ENCODE measurements around the gene SPTSSB. TPM values are rescaled to one million over a fixed set of nuclear protein-coding genes. Genes with fewer than 3 reads are reported as not detected.

The SPTSSB gene
- total RNA-seq, 1 experiment from 2014 or later: 2.9 TPM

GRCh38 chr3:161322781-161323568, 48.3 kb downstream of the SPTSSB start:
- DNase-seq (ENCODE audit: low read depth, low spot score): no peak
- no peak for ATAC-seq
- Histone ChIP-seq H3K9me2 (ENCODE audit: insufficient read depth) (no peaks in the 10 kb centered on the region), H3K27ac (ENCODE audit: low read depth, low read length) (no peak overlapping the region), H4K20me1 (ENCODE audit: insufficient read depth) (no peaks in the 10 kb centered on the region), H3K4me3 (replicated peaks in 1 of 2; ENCODE audit: low read depth in 1 of 2, low read length in 2 of 2) (no peak overlapping the region), H3K27me3 (ENCODE audit: insufficient read depth, low read length) (no peaks in the 10 kb centered on the region), H3K9ac (ENCODE audit: low read length) (no peak overlapping the region), H3K36me3 (ENCODE audit: control insufficient read depth in 1 of 2, insufficient read depth in 2 of 2, low read length in 2 of 2) (no peaks in the 10 kb centered on the region), H2AFZ (ENCODE audit: low read depth, low read length, poor library complexity, severe bottlenecking) (no peak overlapping the region), H3K79me2 (ENCODE audit: insufficient read depth, low read length) (no peaks in the 10 kb centered on the region), H3K9me3 (ENCODE audit: control insufficient read depth in 1 of 2, insufficient read depth in 1 of 2, low read depth in 1 of 2, low read length in 2 of 2) (no peaks in the 10 kb centered on the region), H3K4me2 (ENCODE audit: low read length) (no peak overlapping the region), H3K4me1 (ENCODE audit: control insufficient read depth in 1 of 2, insufficient read depth in 2 of 2, low read length in 2 of 2) (no peaks in the 10 kb centered on the region)
- ChIA-PET CTCF (no interaction called here), POLR2A (no interaction called here), RAD21 (ENCODE audit: low non-redundant PET in 1 of 2, low total read pairs in 2 of 2, uncharacterized antibody in 2 of 2, unreplicated experiment in 2 of 2) (no interaction called here)
- intact Hi-C loops (cut with micrococcal nuclease): no loop called here
- BruUV-seq (replicated peaks): no TSS peak
- TF ChIP-seq MAX (IDR thresholded peaks at IDR 0.05) (no peak), SRF (IDR thresholded peaks at IDR 0.05; ENCODE audit: low read depth) (no peak), TCF7L2 (IDR thresholded peaks at IDR 0.05; ENCODE audit: borderline replicate concordance, extremely low read depth, insufficient read depth, insufficient read length) (no peak), EGR1 (IDR thresholded peaks at IDR 0.05; ENCODE audit: low read depth) (no peak), EZH2 (IDR thresholded peaks at IDR 0.05) (no peak), ATF3 (IDR thresholded peaks at IDR 0.05) (no peak), RAD21 (IDR thresholded peaks at IDR 0.05; ENCODE audit: low read depth) (no peak), EZH2phosphoT487 (IDR thresholded peaks at IDR 0.05; ENCODE audit: borderline replicate concordance) (no peak), SIN3A (IDR thresholded peaks at IDR 0.05; ENCODE audit: low read depth) (no peak), POLR2A (IDR thresholded peaks at IDR 0.05; ENCODE audit: borderline replicate concordance, extremely low read depth, insufficient read depth, insufficient read length) (no peak), ZNF274 (IDR thresholded peaks at IDR 0.05; ENCODE audit: low read depth, low read length) (no peak), SP1 (IDR thresholded peaks at IDR 0.05; ENCODE audit: low read depth) (no peak)
